B cell (primary cell): ENCODE measurements around the gene CUTA. TPM values are rescaled to one million over a fixed set of nuclear protein-coding genes. Genes with fewer than 3 reads are reported as not detected.

Experiments used
- ATAC-seq: fragments of 200-7000 bp; cut with Tn5 transposase; one replicate; pipeline ENCODE4 v1.10.0; 2021; ENCODE audit warnings: low read depth, mild to moderate bottlenecking, moderate number of reproducible peaks, moderate library complexity
- CTCF ChIA-PET: fragments of 350-600 bp; sonication (Branson Sonifier 250); formaldehyde crosslinking; loops from one replicate; lab custom pipeline; 2021; ENCODE audit warnings: antibody characterized with exemption, inconsistent platforms; lab: Charles Lee
- POLR2A ChIA-PET: fragments of 350-600 bp; sonication (Branson Sonifier 250); formaldehyde crosslinking; loops from one replicate; lab custom pipeline; 2021; ENCODE audit warnings: antibody characterized with exemption; lab: Charles Lee
- DNase-seq: peaks from one replicate; pipeline ENCODE4 v3.0.0; 2013
- H2AFZ ChIP-seq: 2 replicates; pipeline ENCODE4 v1.6.1; 2012; ENCODE audit warnings: mild to moderate bottlenecking, low read depth, low read length; ENCODE audit not compliant: insufficient read depth, poor library complexity, severe bottlenecking
- H3K27ac ChIP-seq, 2 donors: 1 replicate in 1 of 2; 2 replicates in 1 of 2; pipeline ENCODE4 v1.5.1; 2012 to 2013; ENCODE audit warnings: low read length in 2 of 2, mild to moderate bottlenecking in 2 of 2, moderate library complexity in 1 of 2
- H3K27me3 ChIP-seq, 4 experiments: fragments of 200-600 bp in 1 of 4; sonication (generic) in 1 of 4; replicated peaks in 1 of 4; 1 replicate in 2 of 4; 2 replicates in 2 of 4; pipeline versions ENCODE4 v1.6.1 to v1.7.0; 2013 to 2016; ENCODE audit warnings: low read length in 3 of 4, mild to moderate bottlenecking in 2 of 4, mixed read lengths in 1 of 4, moderate library complexity in 1 of 4; ENCODE audit not compliant: insufficient read depth in 4 of 4, control insufficient read depth in 3 of 4; ENCODE audit errors: control extremely low read depth in 1 of 4
- H3K36me3 ChIP-seq, 2 experiments: replicated peaks in 1 of 2; 1 replicate in 1 of 2; 2 replicates in 1 of 2; pipeline versions ENCODE4 v1.6.1 to v1.7.1; 2013; ENCODE audit warnings: low read length in 1 of 2; ENCODE audit not compliant: insufficient read depth in 2 of 2, control insufficient read depth in 1 of 2; ENCODE audit errors: control extremely low read depth in 1 of 2, extremely low read depth in 1 of 2
- H3K4me1 ChIP-seq, 2 donors: fragments of 200-600 bp in 1 of 2; sonication (generic) in 1 of 2; 1 replicate in 1 of 2; 2 replicates in 1 of 2; pipeline versions ENCODE4 v1.5.1 to v1.6.1; 2013 to 2017; ENCODE audit warnings: low read length in 2 of 2; ENCODE audit not compliant: control insufficient read depth in 2 of 2, insufficient read depth in 2 of 2
- H3K4me2 ChIP-seq: replicated peaks from 2 replicates; pipeline ENCODE3; 2012; ENCODE audit warnings: mild to moderate bottlenecking, low read depth, low read length; ENCODE audit not compliant: poor library complexity, severe bottlenecking
- H3K4me3 ChIP-seq, 5 experiments: fragments of 200-600 bp in 1 of 5; sonication (generic) in 1 of 5; 1 replicate in 3 of 5; 2 replicates in 2 of 5; pipeline versions ENCODE4 v1.5.1 to v1.7.0; 2011 to 2016; ENCODE audit warnings: low read length in 4 of 5, mild to moderate bottlenecking in 4 of 5, low read depth in 2 of 5, control low read depth in 1 of 5, moderate library complexity in 1 of 5; ENCODE audit not compliant: insufficient read depth in 1 of 5; ENCODE audit errors: control extremely low read depth in 1 of 5, extremely low read depth in 1 of 5
- H3K79me2 ChIP-seq: fragments of 200-600 bp; sonication (generic); one replicate; pipeline ENCODE4 v1.6.0; 2016; ENCODE audit warnings: low read length; ENCODE audit not compliant: control insufficient read depth, insufficient read depth
- H3K9ac ChIP-seq: fragments of 200-600 bp; sonication (generic); 2 replicates; pipeline ENCODE4 v1.6.1; 2017; ENCODE audit warnings: mild to moderate bottlenecking, low read length, moderate library complexity
- H3K9me3 ChIP-seq, 3 donors: one replicate each; pipeline versions ENCODE4 v1.6.1 to v1.7.1; 2013; ENCODE audit warnings: low read length in 2 of 3; ENCODE audit not compliant: control insufficient read depth in 2 of 3, insufficient read depth in 1 of 3; ENCODE audit errors: control extremely low read depth in 1 of 3
- H4K20me1 ChIP-seq: 2 replicates; pipeline ENCODE4 v1.6.0; 2012; ENCODE audit warnings: mild to moderate bottlenecking, low read length; ENCODE audit not compliant: insufficient read depth, control insufficient read depth, poor library complexity, severe bottlenecking
- H3K27ac Mint-ChIP-seq: one replicate; pipeline ENCODE4 v1.8.0; 2021; ENCODE audit warnings: mixed read lengths
- H3K27me3 Mint-ChIP-seq: one replicate; pipeline ENCODE4 v1.8.0; 2021; ENCODE audit warnings: mixed read lengths
- H3K4me1 Mint-ChIP-seq: one replicate; pipeline ENCODE4 v1.8.0; 2021; ENCODE audit warnings: mixed read lengths
- H3K4me3 Mint-ChIP-seq: one replicate; pipeline ENCODE4 v1.8.0; 2021; ENCODE audit warnings: mixed read lengths
- H3K9me3 Mint-ChIP-seq: one replicate; pipeline ENCODE4 v1.8.0; 2022; ENCODE audit warnings: mixed read lengths; ENCODE audit not compliant: insufficient read depth
- EZH2 ChIP-seq: IDR thresholded peaks from 2 replicates; pipeline ENCODE4 v1.6.1; 2012; ENCODE audit warnings: borderline replicate concordance, low read depth, mild to moderate bottlenecking, moderate library complexity, low read length; ENCODE audit not compliant: insufficient read depth, poor library complexity, severe bottlenecking
- WGBS: methylation state at CpG from one replicate; pipeline ENCODE4 v1.1.5; 2013; ENCODE audit warnings: missing lambda C conversion rate; ENCODE audit not compliant: insufficient coverage; 5-methylcytosine and 5-hydroxymethylcytosine counted together
- intact Hi-C: fragments of 100-400 bp; cut with micrococcal nuclease; formaldehyde crosslinking; loops from one replicate; pipeline ENCODE4 v1.10.0; 2022
- polyA plus RNA-seq: library from polyadenylated mRNA; depleted of rRNA; stranded (reverse); fragments of >200 nt; gene quantifications from 2 replicates; pipeline ENCODE4 v1.2.3, GENCODE V29; 2012
- total RNA-seq, 2 donors: library from RNA; stranded (reverse); fragments of 120-200 nt in 1 of 2; gene quantifications; 1 replicate in 1 of 2; 2 replicates in 1 of 2; pipeline versions ENCODE4 v1.2.3 to v1.2.4, GENCODE V29; 2013 to 2022
- TF ChIP-seq, protein P1 (sequence below): fragments of 200-600 bp; IDR thresholded peaks from one replicate; pipeline ENCODE4 v1.8.0; 2022; ENCODE audit warnings: antibody characterized with exemption, mild to moderate bottlenecking

Gene CUTA
- total and polyA plus RNA-seq, 2 donors (not counting 1 experiment from before 2014, with no cell fraction given), result 137 to 226 TPM

DNA sequence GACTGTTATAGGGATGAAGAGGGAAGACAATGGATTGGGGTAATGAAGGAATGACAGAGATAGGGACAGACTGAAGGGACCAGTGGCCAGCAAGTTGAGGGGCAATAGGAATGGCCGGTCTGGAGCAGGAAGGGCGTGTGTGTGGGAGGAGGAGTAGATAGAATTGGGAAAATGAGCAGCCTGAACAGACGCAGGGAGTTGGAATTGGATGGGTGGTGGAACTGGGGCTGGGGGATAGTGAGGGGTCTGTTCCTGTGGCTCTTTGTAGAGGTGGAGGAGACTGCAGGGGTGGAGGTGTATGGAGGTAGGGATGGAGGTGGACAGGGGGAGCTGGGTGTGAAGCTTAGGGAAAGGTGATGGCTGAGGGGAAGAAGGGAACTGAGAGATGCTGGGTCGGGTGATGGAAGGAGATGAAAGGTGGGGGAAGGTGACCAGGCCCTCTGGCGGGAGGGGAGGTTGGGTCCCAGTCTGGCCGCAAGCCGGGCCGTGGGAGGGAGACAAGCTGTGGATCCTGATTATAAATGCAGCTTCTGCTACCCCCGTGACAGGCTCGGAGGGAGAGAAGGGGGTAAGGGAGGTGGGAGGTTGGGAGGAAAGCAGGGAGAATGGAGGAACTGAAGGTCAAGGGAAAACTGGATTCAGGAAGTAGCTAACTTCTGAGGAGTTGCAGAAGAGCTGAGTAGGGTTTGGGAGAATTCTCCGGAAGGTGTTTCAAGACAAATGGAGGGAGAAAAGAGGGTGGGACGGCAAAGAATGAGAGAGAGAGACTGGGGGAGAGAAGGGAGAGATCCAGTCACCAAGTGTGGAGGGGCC, 7.2 kb upstream of the CUTA start:
- intact Hi-C loops, result loop anchor here (1.0 to 5.0 kb wide), 3 partner anchors 34 to 197 kb away; partner anchors contain the start of genes ITPR3, KIFC1 and TAPBP
- no peak for TF ChIP-seq EZH2
- TF ChIP-seq, protein P1, sequence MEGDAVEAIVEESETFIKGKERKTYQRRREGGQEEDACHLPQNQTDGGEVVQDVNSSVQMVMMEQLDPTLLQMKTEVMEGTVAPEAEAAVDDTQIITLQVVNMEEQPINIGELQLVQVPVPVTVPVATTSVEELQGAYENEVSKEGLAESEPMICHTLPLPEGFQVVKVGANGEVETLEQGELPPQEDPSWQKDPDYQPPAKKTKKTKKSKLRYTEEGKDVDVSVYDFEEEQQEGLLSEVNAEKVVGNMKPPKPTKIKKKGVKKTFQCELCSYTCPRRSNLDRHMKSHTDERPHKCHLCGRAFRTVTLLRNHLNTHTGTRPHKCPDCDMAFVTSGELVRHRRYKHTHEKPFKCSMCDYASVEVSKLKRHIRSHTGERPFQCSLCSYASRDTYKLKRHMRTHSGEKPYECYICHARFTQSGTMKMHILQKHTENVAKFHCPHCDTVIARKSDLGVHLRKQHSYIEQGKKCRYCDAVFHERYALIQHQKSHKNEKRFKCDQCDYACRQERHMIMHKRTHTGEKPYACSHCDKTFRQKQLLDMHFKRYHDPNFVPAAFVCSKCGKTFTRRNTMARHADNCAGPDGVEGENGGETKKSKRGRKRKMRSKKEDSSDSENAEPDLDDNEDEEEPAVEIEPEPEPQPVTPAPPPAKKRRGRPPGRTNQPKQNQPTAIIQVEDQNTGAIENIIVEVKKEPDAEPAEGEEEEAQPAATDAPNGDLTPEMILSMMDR, result no peak
- Histone ChIP-seq H3K4me3 (peak overlapping the region; percentile 48 to 79 (median 62)), H3K4me2 (peak overlapping the region; percentile 92), H4K20me1 (no peaks in the 10 kb centered on the region), H3K9ac (peak overlapping the region; percentile 79), H3K9me3 (no peaks in the 10 kb centered on the region), H3K27ac (peak overlapping the region; percentile 78 to 86), H3K4me1 (peaks cover 41 to 48% of the 10 kb centered on the region in 2 donors), H3K36me3 (no peaks in the 10 kb centered on the region), H3K79me2 (peaks cover 6% of the 10 kb centered on the region), H3K27me3 (no peaks in the 10 kb centered on the region), H2AFZ (peak overlapping the region; percentile 79)
- peaks cover 57% of the 10 kb centered on the region for H3K4me1 Mint-ChIP-seq
- ChIA-PET CTCF (interaction anchor here (0.6 to 2.5 kb wide), 13 partner anchors 12 to 160 kb away, joined by 3 to 15 read pairs (median 5); partner anchors contain the start of genes B3GALT4, RPS18, VPS52 and ZBTB22), POLR2A (interaction anchor here (0.5 to 1.6 kb wide), 8 partner anchors 9 to 1778 kb away, joined by 3 to 7 read pairs (median 3); partner anchors contain the start of genes RPS18, VPS52 and ZBTB9)
- no peaks in the 10 kb centered on the region for H3K9me3 Mint-ChIP-seq
- peak overlapping the region; percentile 91 for H3K27ac Mint-ChIP-seq
- H3K27me3 Mint-ChIP-seq, result peaks cover 4% of the 10 kb centered on the region
- DNase-seq, result no peak
- ATAC-seq, result no peak
- H3K4me3 Mint-ChIP-seq, result peak overlapping the region; percentile 92
- 25% methylated on average over 12 of the region's 12 CpGs for WGBS

DNA sequence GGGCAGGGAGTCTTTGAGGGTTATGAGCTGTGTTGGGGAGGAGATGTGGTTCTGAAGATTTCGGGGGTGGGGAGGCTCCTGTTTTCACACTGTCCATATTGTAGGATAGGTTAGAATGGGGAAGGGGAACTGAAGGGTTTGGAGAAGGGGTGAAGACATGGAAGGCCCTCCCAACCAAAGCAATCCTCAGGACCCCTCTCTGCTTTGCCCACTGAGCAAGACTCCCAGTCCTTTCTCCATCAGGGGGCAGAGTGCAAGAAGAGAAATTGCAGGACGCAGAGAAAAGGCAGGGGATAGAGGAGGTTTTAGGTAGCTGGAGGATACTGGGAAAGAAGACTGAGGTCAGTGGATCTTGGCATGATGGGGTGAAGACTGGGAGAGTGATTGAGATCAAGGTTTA, 5.9 kb upstream of the CUTA start:
- peaks cover 52% of the 10 kb centered on the region for H3K4me1 Mint-ChIP-seq
- ATAC-seq (no peak), DNase-seq (no peak)
- Histone ChIP-seq H3K4me1 (peaks cover 31 to 47% of the 10 kb centered on the region in 2 donors), H4K20me1 (no peaks in the 10 kb centered on the region), H3K36me3 (no peaks in the 10 kb centered on the region), H3K4me2 (no peak overlapping the region), H3K4me3 (no peak overlapping the region), H3K79me2 (peaks cover 6% of the 10 kb centered on the region), H3K9ac (no peak overlapping the region), H3K9me3 (no peaks in the 10 kb centered on the region), H2AFZ (no peak overlapping the region), H3K27ac (no peak overlapping the region), H3K27me3 (peaks cover 0 to 3% (median 0%) of the 10 kb centered on the region in 4 experiments)
- 100% methylated on average over 2 of the region's 2 CpGs for WGBS
- H3K9me3 Mint-ChIP-seq, result no peaks in the 10 kb centered on the region
- ChIA-PET CTCF (no interaction called here), POLR2A (no interaction called here)
- TF ChIP-seq, protein P1, result no peak
- TF ChIP-seq EZH2, result no peak
- peak overlapping the region; percentile 91 for H3K27ac Mint-ChIP-seq
- peaks cover 4% of the 10 kb centered on the region for H3K27me3 Mint-ChIP-seq
- intact Hi-C loops, result no loop called here
- peak overlapping the region; percentile 92 for H3K4me3 Mint-ChIP-seq
